HCT116 (cell line): ENCODE measurements around the gene ARF1. TPM values are rescaled to one million over a fixed set of nuclear protein-coding genes. Genes with fewer than 3 reads are reported as not detected.

Experiments used
- ATAC-seq: fragments of 200-7000 bp; cut with Tn5 transposase; 2 replicates; pipeline ENCODE4 v1.9.1; 2020; ENCODE audit warnings: mild to moderate bottlenecking, moderate library complexity
- BruUV-seq: library from RNA; stranded (reverse); fragments of 400-500 nt; replicated peaks from 2 replicates; lab custom pipeline; 2021; lab: Mats Ljungman, UMichigan
- CTCF ChIA-PET: fragments of 300-600 bp; sonication (Branson Sonifier 250); formaldehyde crosslinking; loops from one replicate; lab custom pipeline; 2021; ENCODE audit warnings: antibody characterized with exemption; lab: Charles Lee
- POLR2A ChIA-PET: fragments of 300-600, 350-600 bp; sonication (Branson Sonifier 250); formaldehyde crosslinking; loops from one replicate; lab custom pipeline; 2021; ENCODE audit warnings: antibody characterized with exemption; lab: Charles Lee
- RAD21 ChIA-PET, 2 experiments: fragments of 300-600 bp; sonication (Branson Sonifier 250); formaldehyde crosslinking; loops; one replicate each; lab custom pipeline; 2023; ENCODE audit warnings: low total read pairs in 2 of 2; ENCODE audit not compliant: uncharacterized antibody in 2 of 2, unreplicated experiment in 2 of 2, low non-redundant PET in 1 of 2; lab: Charles Lee
- DNase-seq: peaks from one replicate; pipeline ENCODE4 v3.0.0-alpha.2; 2010; ENCODE audit warnings: low read depth, low spot score
- H2AFZ ChIP-seq: fragments of 200-600 bp; shearing (Covaris generic), sonication (generic); 2 replicates; pipeline ENCODE4 v1.6.1; 2017; ENCODE audit warnings: low read depth, mixed run types, mixed read lengths, antibody characterized with exemption, low read length; ENCODE audit not compliant: poor library complexity, severe bottlenecking
- H3K27ac ChIP-seq: 2 replicates; pipeline ENCODE4 v1.5.1; 2012; ENCODE audit warnings: low read depth, low read length
- H3K27me3 ChIP-seq: fragments of 200-600 bp; sonication (generic); 2 replicates; pipeline ENCODE4 v1.6.1; 2016; ENCODE audit warnings: mixed run types, low read length, mixed read lengths; ENCODE audit not compliant: insufficient read depth
- H3K36me3 ChIP-seq, 2 experiments: fragments of 200-500 bp in 1 of 2; fragments of 200-600 bp in 1 of 2; sonication (Bioruptor generic) in 1 of 2; sonication (generic) in 1 of 2; 2 replicates each; pipeline versions ENCODE4 v1.5.1 to v1.6.1; 2014 to 2016; ENCODE audit warnings: low read length in 2 of 2, inconsistent platforms in 1 of 2, mixed read lengths in 1 of 2, mixed run types in 1 of 2; ENCODE audit not compliant: insufficient read depth in 2 of 2, control insufficient read depth in 1 of 2
- H3K4me1 ChIP-seq, 2 experiments: fragments of 200-600 bp in 1 of 2; sonication (generic) in 1 of 2; 2 replicates each; pipeline versions ENCODE4 v1.5.1 to v1.6.1; 2012 to 2017; ENCODE audit warnings: low read length in 2 of 2, inconsistent platforms in 1 of 2, mild to moderate bottlenecking in 1 of 2, mixed read lengths in 1 of 2, mixed run types in 1 of 2, moderate library complexity in 1 of 2; ENCODE audit not compliant: insufficient read depth in 2 of 2, control insufficient read depth in 1 of 2
- H3K4me2 ChIP-seq: fragments of 200-600 bp; sonication (generic); 2 replicates; pipeline ENCODE4 v1.6.1; 2017; ENCODE audit warnings: mixed run types, low read length, mixed read lengths
- H3K4me3 ChIP-seq, 2 experiments: fragments of 200-600 bp in 1 of 2; sonication (generic) in 1 of 2; replicated peaks in 1 of 2; 2 replicates each; pipeline ENCODE4 v1.5.1; 2011 to 2016; ENCODE audit warnings: low read length in 2 of 2, control low read depth in 1 of 2, low read depth in 1 of 2, mild to moderate bottlenecking in 1 of 2, mixed read lengths in 1 of 2, mixed run types in 1 of 2
- H3K79me2 ChIP-seq: fragments of 200-600 bp; sonication (generic); 2 replicates; pipeline ENCODE4 v1.6.1; 2017; ENCODE audit warnings: mild to moderate bottlenecking, mixed run types, low read length, moderate library complexity, mixed read lengths; ENCODE audit not compliant: insufficient read depth
- H3K9ac ChIP-seq: fragments of 200-600 bp; sonication (generic); 2 replicates; pipeline ENCODE4 v1.6.1; 2016; ENCODE audit warnings: low read length, mixed read lengths
- H3K9me2 ChIP-seq: fragments of 200-600 bp; sonication (generic), shearing (Covaris generic); 2 replicates; pipeline ENCODE4 v1.6.1; 2017; ENCODE audit warnings: mixed run types, mild to moderate bottlenecking, moderate library complexity; ENCODE audit not compliant: insufficient read depth
- H3K9me3 ChIP-seq, 2 experiments: fragments of 200-500 bp in 1 of 2; fragments of 200-600 bp in 1 of 2; sonication (Bioruptor generic) in 1 of 2; sonication (generic) in 1 of 2; 2 replicates each; pipeline ENCODE4 v1.6.1; 2014 to 2017; ENCODE audit warnings: low read length in 2 of 2, mixed read lengths in 2 of 2, inconsistent platforms in 1 of 2, low read depth in 1 of 2, mild to moderate bottlenecking in 1 of 2, mixed run types in 1 of 2, moderate library complexity in 1 of 2; ENCODE audit not compliant: control insufficient read depth in 1 of 2, insufficient read depth in 1 of 2
- H4K20me1 ChIP-seq: fragments of 200-600 bp; sonication (generic), shearing (Covaris generic); 2 replicates; pipeline ENCODE4 v1.6.1; 2017; ENCODE audit warnings: mixed run types, mild to moderate bottlenecking, moderate library complexity; ENCODE audit not compliant: insufficient read depth
- ATF3 ChIP-seq: IDR thresholded peaks from 2 replicates; pipeline ENCODE4 v1.6.1; 2012
- CEBPB ChIP-seq: IDR thresholded peaks from 2 replicates; pipeline ENCODE4 v1.6.1; 2012; ENCODE audit warnings: low read depth
- EGR1 ChIP-seq: IDR thresholded peaks from 2 replicates; pipeline ENCODE4 v1.6.1; 2012; ENCODE audit warnings: low read depth
- JUND ChIP-seq: IDR thresholded peaks from 2 replicates; pipeline ENCODE4 v1.6.1; 2012
- RAD21 ChIP-seq: IDR thresholded peaks from 2 replicates; pipeline ENCODE4 v1.6.1; 2012; ENCODE audit warnings: low read depth, mild to moderate bottlenecking
- SIN3A ChIP-seq: IDR thresholded peaks from 2 replicates; pipeline ENCODE4 v1.6.1; 2012; ENCODE audit warnings: low read depth
- TCF7L2 ChIP-seq: IDR thresholded peaks from 2 replicates; pipeline ENCODE4 v1.7.0; 2011; ENCODE audit warnings: borderline replicate concordance, inconsistent platforms; ENCODE audit not compliant: insufficient read depth, insufficient read length; ENCODE audit errors: extremely low read depth
- ZBTB33 ChIP-seq: IDR thresholded peaks from 2 replicates; pipeline ENCODE4 v1.6.1; 2011; ENCODE audit warnings: mild to moderate bottlenecking, low read length, moderate library complexity; ENCODE audit not compliant: insufficient replicate concordance; ENCODE audit errors: extremely low read depth
- ZFX ChIP-seq: fragments of 450-650 bp; IDR thresholded peaks from 2 replicates; pipeline ENCODE4 v1.6.1; 2017
- ZNF274 ChIP-seq: fragments of 200-500 bp; sonication (Bioruptor generic); IDR thresholded peaks from 2 replicates; pipeline ENCODE4 v1.6.1; 2014; ENCODE audit warnings: mild to moderate bottlenecking, low read depth, low read length, inconsistent platforms
- intact Hi-C: fragments of 100-400 bp; cut with micrococcal nuclease; formaldehyde crosslinking; loops from 2 replicates; pipeline ENCODE4 v1.10.0; 2022
- total RNA-seq: library from RNA; stranded (reverse); gene quantifications from one replicate; pipeline ENCODE4 v1.2.1, GENCODE V29; 2021; ENCODE audit not compliant: unreplicated experiment
- TF ChIP-seq, protein P1 (sequence below): IDR thresholded peaks from 2 replicates; pipeline ENCODE4 v1.6.1; 2012

Gene ARF1
- total RNA-seq, 1 experiment from 2014 or later = 394 TPM

- BruUV-seq = no TSS peak
- no peak for DNase-seq
- RAD21 ChIA-PET = no interaction called here
Measured at GRCh38 chr1:228131766-228132165, 49.3 kb downstream of the ARF1 start.

DNA sequence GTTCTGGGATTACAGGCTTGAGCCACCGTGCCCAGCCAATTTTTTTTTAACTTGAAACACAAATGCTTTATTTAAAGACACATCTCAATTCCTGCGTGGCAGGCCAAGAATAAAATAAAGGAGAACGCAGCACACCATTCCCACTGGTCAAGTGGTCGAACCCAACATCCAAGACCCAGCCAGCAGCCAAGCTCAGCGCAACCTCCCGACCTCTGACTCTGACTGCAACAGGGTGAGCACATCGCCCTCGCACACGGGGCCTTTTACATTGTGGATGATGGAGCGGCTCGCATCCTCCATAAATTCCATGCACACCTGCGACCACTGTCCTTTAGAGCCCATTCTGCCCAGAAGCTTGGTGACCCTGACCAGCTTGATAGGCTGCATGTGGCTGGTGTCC lies 52.1 kb downstream of the ARF1 start:
- Histone ChIP-seq H2AFZ (no peak overlapping the region), H3K27me3 (peaks cover 3% of the 10 kb centered on the region; the same call in 1 of the 2 replicates), H3K4me3 (no peak overlapping the region), H3K9ac (no peak overlapping the region), H3K4me2 (no peak overlapping the region), H3K4me1 (peaks cover 7 to 23% of the 10 kb centered on the region in 2 experiments), H3K27ac (no peak overlapping the region), H3K36me3 (no peaks in the 10 kb centered on the region), H3K9me3 (no peaks in the 10 kb centered on the region), H3K79me2 (no peaks in the 10 kb centered on the region), H3K9me2 (no peaks in the 10 kb centered on the region), H4K20me1 (no peaks in the 10 kb centered on the region)
- intact Hi-C loops = loop anchor here (5.0 kb wide), 2 partner anchors 323 to 383 kb away; a partner anchor contains a TSS
- RAD21 ChIA-PET = no interaction called here
- no TSS peak for BruUV-seq
- ATAC-seq (no peak), DNase-seq (no peak)
- no peak for TF ChIP-seq SIN3A
- no peak for TF ChIP-seq TCF7L2
- TF ChIP-seq CEBPB = no peak
- no peak for TF ChIP-seq ZBTB33
- POLR2A ChIA-PET = no interaction called here
- CTCF ChIA-PET = no interaction called here

More at GRCh38 chr1:228131766-228132165, 49.3 kb downstream of the ARF1 start:
- Histone ChIP-seq H3K36me3 (no peaks in the 10 kb centered on the region), H3K4me1 (peaks cover 7 to 18% of the 10 kb centered on the region in 2 experiments), H3K4me3 (no peak overlapping the region), H3K79me2 (no peaks in the 10 kb centered on the region), H3K9ac (no peak overlapping the region), H3K9me2 (no peaks in the 10 kb centered on the region), H3K4me2 (peak overlapping the region; percentile 75), H3K9me3 (no peaks in the 10 kb centered on the region), H2AFZ (peak overlapping the region; percentile 14), H3K27ac (0 out of 2 replicates have a peak overlapping the region, but pooled peaks have one; percentile 6), H4K20me1 (no peaks in the 10 kb centered on the region), H3K27me3 (peaks cover 3% of the 10 kb centered on the region; the same call in 1 of the 2 replicates)
- ChIA-PET CTCF (interaction anchor here (1.6 to 2.3 kb wide), 3 partner anchors 10 to 132 kb away, joined by 6 to 10 read pairs (median 8); partner anchors contain the start of gene MRPL55), POLR2A (no interaction called here)
- ATAC-seq = no peak
- no peak for TF ChIP-seq RAD21
- TF ChIP-seq ZFX = no peak
- no peak for TF ChIP-seq ZNF274
- TF ChIP-seq, protein P1, sequence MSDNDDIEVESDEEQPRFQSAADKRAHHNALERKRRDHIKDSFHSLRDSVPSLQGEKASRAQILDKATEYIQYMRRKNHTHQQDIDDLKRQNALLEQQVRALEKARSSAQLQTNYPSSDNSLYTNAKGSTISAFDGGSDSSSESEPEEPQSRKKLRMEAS = no peak
- no peak for TF ChIP-seq JUND
- TF ChIP-seq EGR1 = no peak
- TF ChIP-seq ATF3 = no peak
- intact Hi-C loops = loop anchor here (1.0 to 5.0 kb wide), 3 partner anchors 262 to 386 kb away; a partner anchor contains a TSS
